ENCODE data around the gene SERPINI1.

The SERPINI1 gene

GRCh38 chr3:167810236-167810635 lies 74.7 kb downstream of the SERPINI1 start:
- no peak overlapping the region for H3K4me2 ChIP-seq (ENCODE audit: low read depth, low read length, poor library complexity, severe bottlenecking)
- H3K9me3 ChIP-seq (ENCODE audit: insufficient read depth, low read depth, low read length): no peaks in the 10 kb centered on the region
- no peaks in the 10 kb centered on the region for H3K79me2 ChIP-seq (ENCODE audit: insufficient read depth, low read length)
- H3K9me2 ChIP-seq (replicated peaks; ENCODE audit: low read depth, low read length): no peaks in the 10 kb centered on the region
- H2AFZ ChIP-seq (ENCODE audit: low read length): no peak overlapping the region
- H3K9ac ChIP-seq (ENCODE audit: low read depth, low read length, poor library complexity, severe bottlenecking): no peak overlapping the region
- no peak overlapping the region for H3K4me3 ChIP-seq (ENCODE audit: low read length, poor library complexity, severe bottlenecking)
- no peak for TF ChIP-seq CTCF (conservative IDR thresholded peaks at IDR 0.05; ENCODE audit: low read length)
- TF ChIP-seq EZH2phosphoT487 (IDR thresholded peaks at IDR 0.05; ENCODE audit: borderline replicate concordance): no peak
- no peaks in the 10 kb centered on the region for H4K20me1 ChIP-seq (ENCODE audit: insufficient read depth, low read length, poor library complexity, severe bottlenecking)
- no peaks in the 10 kb centered on the region for H3K27me3 ChIP-seq (ENCODE audit: insufficient read depth, low read length, poor library complexity, severe bottlenecking)
- no peaks in the 10 kb centered on the region for H3K4me1 ChIP-seq (ENCODE audit: insufficient read depth, low read length, poor library complexity, severe bottlenecking)
- no peaks in the 10 kb centered on the region for H3F3A ChIP-seq (ENCODE audit: low read depth)
- no peaks in the 10 kb centered on the region for H3K36me3 ChIP-seq (ENCODE audit: insufficient read depth, low read length)

GRCh38 chr3:167811031-167811430 lies 75.5 kb downstream of the SERPINI1 start:
- H3K79me2 ChIP-seq (ENCODE audit: insufficient read depth, low read length): no peaks in the 10 kb centered on the region
- H3K4me1 ChIP-seq (ENCODE audit: insufficient read depth, low read length, poor library complexity, severe bottlenecking): no peaks in the 10 kb centered on the region
- H3K4me3 ChIP-seq (ENCODE audit: low read length, poor library complexity, severe bottlenecking): no peak overlapping the region
- TF ChIP-seq EZH2phosphoT487 (IDR thresholded peaks at IDR 0.05; ENCODE audit: borderline replicate concordance): no peak
- no peak for TF ChIP-seq CTCF (conservative IDR thresholded peaks at IDR 0.05; ENCODE audit: low read length)
- no peak overlapping the region for H2AFZ ChIP-seq (ENCODE audit: low read length)
- H3K9me3 ChIP-seq (ENCODE audit: insufficient read depth, low read depth, low read length): no peaks in the 10 kb centered on the region
- H3K27me3 ChIP-seq (ENCODE audit: insufficient read depth, low read length, poor library complexity, severe bottlenecking): no peaks in the 10 kb centered on the region
- no peaks in the 10 kb centered on the region for H3F3A ChIP-seq (ENCODE audit: low read depth)
- H3K9ac ChIP-seq (ENCODE audit: low read depth, low read length, poor library complexity, severe bottlenecking): no peak overlapping the region
- no peaks in the 10 kb centered on the region for H3K9me2 ChIP-seq (replicated peaks; ENCODE audit: low read depth, low read length)
- no peak overlapping the region for H3K4me2 ChIP-seq (ENCODE audit: low read depth, low read length, poor library complexity, severe bottlenecking)
- H4K20me1 ChIP-seq (ENCODE audit: insufficient read depth, low read length, poor library complexity, severe bottlenecking): no peaks in the 10 kb centered on the region
- no peaks in the 10 kb centered on the region for H3K36me3 ChIP-seq (ENCODE audit: insufficient read depth, low read length)

- no peak overlapping the region for H3K4me3 ChIP-seq (ENCODE audit: low read length, poor library complexity, severe bottlenecking)
- no peaks in the 10 kb centered on the region for H3F3A ChIP-seq (ENCODE audit: low read depth)
- H3K4me2 ChIP-seq (ENCODE audit: low read depth, low read length, poor library complexity, severe bottlenecking): no peak overlapping the region
- no peaks in the 10 kb centered on the region for H3K79me2 ChIP-seq (ENCODE audit: insufficient read depth, low read length)
- TF ChIP-seq CTCF (conservative IDR thresholded peaks at IDR 0.05; ENCODE audit: low read length) (no peak), EZH2phosphoT487 (IDR thresholded peaks at IDR 0.05; ENCODE audit: borderline replicate concordance) (no peak)
- no peaks in the 10 kb centered on the region for H3K4me1 ChIP-seq (ENCODE audit: insufficient read depth, low read length, poor library complexity, severe bottlenecking)
- H3K9me3 ChIP-seq (ENCODE audit: insufficient read depth, low read depth, low read length): no peaks in the 10 kb centered on the region
- no peak overlapping the region for H2AFZ ChIP-seq (ENCODE audit: low read length)
- no peaks in the 10 kb centered on the region for H3K9me2 ChIP-seq (replicated peaks; ENCODE audit: low read depth, low read length)
- no peaks in the 10 kb centered on the region for H4K20me1 ChIP-seq (ENCODE audit: insufficient read depth, low read length, poor library complexity, severe bottlenecking)
- no peaks in the 10 kb centered on the region for H3K27me3 ChIP-seq (ENCODE audit: insufficient read depth, low read length, poor library complexity, severe bottlenecking)
- no peaks in the 10 kb centered on the region for H3K36me3 ChIP-seq (ENCODE audit: insufficient read depth, low read length)
- H3K9ac ChIP-seq (ENCODE audit: low read depth, low read length, poor library complexity, severe bottlenecking): no peak overlapping the region
Measured at GRCh38 chr3:167813169-167814123, 77.9 kb downstream of the SERPINI1 start.
